ENCODE results near the gene RPN2.

DNA sequence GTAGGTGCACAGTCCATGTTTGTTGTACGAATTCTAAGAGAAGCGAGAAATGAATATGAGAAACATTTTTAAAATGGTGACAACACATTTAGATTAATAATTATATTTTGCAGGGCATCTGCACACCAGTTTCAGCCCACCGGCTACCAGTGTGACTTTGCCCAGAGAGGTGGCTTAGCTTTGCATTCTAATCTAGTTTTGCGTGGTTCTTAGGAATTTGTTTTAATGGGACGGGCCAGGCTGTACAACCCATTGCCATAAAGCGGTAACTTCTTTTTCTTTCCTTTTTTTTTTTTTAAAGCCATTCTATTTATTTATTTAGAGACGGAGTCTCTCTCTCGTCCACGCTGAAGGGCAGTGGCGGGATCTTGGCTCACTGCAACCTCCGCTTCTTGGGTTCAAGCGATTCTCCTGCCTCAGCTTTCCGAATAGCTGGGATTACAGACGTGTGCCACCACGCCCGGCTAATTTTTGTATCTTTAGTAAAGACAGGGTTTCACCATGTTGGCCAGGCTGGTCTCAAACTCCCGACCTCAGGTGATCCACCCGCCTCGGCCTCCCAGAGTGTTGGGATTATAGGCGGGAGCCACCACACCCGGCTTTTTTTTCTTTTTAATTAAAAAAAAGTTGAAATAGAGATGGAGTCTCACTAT lies 111.2 kb downstream of the RPN2 start:
- TF ChIP-seq REST (IDR thresholded peaks at IDR 0.05; ENCODE audit: insufficient read depth in 1 of 2, low read depth in 2 of 2, low read length in 2 of 2) (no peak), POLR2AphosphoS5 (IDR thresholded peaks at IDR 0.05; ENCODE audit: low read depth, low read length) (no peak)

Measured in PFSK-1 (cell line).